NCI-H187 (cell line): ENCODE measurements around the gene HHAT.

Experiments used
- DNase-seq, 2 experiments: peaks; one replicate each; lab custom pipeline; 2025; lab: John Stamatoyannopoulos, UW

The HHAT gene

DNA sequence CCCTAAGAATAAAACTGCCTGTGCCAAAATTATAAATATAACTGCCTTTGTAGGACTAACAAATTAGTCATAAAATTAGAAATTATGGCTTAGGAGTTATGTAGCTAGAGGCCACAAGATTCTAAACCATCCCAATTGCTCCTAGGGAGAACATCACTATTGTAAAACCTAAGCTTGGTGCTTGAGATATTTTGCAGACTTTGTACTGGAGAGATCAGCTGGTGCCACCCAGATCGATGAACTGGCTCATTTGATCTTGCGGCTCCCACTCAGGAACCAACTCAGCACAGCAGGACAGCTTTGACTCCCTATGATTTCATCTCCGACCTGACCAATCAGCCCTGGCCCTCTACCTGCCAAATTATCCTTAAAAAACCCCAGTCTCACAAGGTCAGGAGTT, 30.6 kb downstream of the HHAT start:
- DNase-seq, result no peak

DNA sequence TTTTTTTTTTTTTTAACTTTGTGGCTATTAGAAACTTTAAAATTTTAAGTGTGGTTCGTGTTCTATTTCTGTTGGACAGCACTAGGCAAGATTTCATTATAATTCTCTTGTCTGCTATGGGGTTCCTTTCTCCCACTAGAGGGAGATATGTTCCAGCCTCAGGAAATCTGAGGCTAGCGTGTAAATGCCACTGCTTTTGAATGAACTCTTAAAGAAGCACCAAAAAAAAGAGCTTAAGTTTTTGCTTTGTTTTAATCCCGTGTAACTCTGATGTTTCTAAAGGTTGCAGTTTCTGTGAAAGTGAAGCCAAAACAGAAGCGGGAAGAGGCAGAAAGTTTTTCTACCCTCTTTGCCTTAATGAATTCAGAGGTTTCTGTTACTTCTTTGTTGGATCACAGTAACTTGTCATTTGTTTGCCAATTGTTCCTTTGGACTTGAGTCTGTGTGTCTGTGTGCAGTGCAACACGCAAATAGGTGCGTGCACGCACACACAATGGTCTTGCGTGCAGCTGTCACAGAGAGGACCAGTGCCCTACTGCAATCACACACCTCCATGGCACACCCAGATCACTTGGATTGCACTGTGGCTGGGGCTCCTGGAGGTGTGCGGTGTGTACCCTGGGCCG, 32.3 kb downstream of the HHAT start:
- no peak for DNase-seq

DNA sequence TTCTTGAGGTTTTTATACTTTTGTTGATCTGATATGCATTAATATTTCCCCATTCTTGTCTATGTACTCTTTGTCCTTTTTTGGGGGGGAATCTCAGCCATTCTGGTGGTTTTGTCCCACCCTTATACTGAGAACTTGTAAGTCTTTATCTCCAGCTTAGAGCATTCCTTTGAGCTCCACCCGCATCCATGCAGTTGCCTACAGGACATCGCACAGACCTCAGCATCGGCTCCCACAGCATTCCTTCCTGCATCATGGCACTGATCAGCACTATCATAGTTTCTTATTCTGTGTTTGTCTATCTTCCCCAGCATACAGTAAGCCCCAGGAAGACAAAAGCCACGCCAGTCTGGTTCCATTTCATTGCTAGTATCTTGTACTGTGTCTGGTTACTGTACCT, 33.0 kb downstream of the HHAT start:
- no peak for DNase-seq

DNA sequence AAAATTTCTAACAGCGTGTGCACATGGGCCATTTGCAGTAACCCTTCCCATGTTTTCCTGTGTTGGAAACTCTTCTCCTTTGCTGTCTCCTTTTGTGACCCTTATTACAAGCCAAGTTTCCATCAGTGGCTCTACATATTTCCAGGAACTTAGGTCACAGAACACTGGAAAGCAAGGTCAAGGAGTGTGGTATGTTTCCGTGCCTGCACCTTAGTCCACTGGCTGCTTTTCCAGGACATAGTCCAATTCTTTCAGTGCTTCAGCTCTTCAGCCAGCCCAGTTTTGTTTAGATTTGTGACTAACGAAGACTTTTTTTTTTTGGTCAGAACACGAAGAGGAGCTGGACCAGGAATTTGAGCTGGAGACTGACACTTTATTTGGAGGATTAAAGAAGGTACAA, 33.8 kb downstream of the HHAT start:
- no peak for DNase-seq

DNA sequence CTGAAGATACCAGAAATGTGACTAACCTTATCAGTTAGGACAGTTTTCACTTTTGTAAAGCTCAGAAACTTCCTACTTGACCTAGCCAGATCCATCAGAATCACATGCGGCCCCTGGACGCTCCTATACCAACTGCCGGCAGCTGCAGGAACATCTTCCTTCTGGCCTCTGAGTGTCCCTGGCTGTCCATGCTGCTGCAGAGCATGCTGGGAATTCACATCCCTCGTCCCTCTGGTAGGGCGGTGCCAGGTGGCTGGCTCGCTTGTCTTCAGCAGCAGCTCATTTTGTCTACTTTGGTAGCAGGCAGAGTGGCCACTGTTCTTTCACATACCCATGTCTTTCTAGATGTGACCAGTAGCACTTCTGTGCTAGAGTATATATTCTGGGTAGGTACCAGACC, 34.4 kb downstream of the HHAT start:
- no peak for DNase-seq

DNA sequence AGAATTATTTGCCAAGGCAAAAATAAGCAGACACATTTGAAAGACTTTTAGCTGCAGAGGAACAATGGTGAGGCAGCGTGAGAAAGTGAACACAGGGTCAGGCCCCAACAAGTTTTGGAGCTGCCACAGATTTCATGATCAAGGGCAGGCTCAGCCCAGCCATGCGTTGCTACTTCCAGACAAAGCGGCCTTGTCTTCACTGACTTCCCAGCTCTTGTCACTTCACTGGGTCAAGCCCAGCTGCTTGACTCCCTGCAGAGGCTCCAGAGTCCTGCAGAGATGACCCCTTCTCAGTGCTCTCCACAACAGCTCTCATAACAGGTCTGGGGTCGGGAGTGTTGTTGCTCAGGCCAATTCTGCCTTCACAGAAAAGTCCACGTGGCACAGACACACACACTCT, 35.8 kb downstream of the HHAT start:
- DNase-seq, result no peak

DNA sequence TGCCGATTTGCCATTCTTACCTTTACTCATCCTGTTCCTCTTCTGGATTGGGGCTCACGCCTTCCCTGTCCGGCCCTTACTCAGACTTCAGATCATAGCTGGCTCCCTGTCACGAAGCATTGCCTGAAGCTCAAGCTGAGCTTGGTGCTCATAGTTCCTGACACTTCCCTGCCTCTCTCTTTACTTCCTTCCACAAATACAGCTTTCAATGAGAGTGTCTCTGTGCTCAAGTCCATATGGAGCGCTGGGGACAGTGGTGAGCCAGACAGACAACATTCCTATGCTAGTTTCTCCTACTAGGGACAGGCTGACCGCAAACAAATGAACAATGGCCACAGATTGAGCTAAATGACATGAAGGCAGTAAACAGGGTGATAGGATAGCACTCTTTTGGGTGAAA, 38.1 kb downstream of the HHAT start:
- no peak for DNase-seq

DNA sequence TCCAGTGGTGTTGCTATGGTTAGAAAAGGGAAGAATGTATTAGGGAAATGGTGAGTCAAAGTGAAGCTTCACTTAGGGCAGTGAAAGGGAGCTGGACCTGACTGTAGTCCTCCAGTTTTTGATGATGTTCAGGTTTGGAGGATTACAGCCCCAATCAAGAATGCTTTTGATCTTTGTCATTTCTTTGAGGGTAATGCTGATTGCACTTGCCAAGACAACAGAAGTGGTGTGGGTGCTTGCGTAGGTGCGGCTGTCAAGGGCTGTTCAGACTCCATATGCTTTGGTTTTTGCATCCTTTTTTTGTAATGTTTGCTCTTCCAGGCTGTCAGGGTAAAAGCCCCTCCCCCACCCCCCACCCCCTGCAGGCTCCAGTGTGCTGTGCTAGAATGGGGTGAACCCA, 38.9 kb downstream of the HHAT start:
- DNase-seq, result no peak

DNA sequence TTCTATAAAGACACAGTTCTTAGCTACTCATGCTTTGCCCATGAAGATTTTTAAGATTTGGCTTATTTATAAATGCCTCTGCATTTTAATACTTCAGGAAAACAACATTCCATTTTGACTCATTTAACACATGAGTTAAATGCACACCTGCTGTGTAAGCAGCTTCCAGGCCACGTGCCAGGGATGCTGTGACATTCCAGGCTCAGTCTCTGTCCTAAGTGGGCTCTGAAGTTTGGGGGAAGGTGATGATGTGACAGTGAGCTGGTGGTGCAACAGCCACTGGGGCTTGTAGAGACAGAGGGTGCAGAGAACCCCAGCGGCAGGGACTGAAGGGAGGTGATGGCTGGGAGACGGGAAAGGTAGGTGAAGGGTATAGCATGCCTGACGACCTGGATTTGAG, 40.7 kb downstream of the HHAT start:
- DNase-seq, result no peak

DNA sequence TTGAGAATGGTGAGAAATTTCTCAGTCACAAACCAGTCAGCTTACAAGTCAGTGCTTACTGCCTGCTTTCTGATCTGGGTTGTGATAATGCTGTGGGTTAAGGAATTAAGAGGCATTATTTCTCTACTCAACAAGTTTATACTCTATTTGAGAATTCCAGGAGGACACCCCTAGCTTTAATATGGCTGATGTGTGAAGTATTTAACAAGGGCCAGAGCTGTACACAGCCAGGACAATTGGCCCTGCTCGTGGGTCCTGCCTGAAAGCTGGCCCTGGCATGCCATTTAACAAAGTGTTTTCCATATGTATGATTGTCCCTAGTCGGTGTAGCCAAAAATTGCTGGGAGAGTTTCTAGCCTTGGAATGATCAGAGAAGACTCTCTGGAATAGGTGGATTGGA, 43.2 kb downstream of the HHAT start:
- DNase-seq, result no peak

DNA sequence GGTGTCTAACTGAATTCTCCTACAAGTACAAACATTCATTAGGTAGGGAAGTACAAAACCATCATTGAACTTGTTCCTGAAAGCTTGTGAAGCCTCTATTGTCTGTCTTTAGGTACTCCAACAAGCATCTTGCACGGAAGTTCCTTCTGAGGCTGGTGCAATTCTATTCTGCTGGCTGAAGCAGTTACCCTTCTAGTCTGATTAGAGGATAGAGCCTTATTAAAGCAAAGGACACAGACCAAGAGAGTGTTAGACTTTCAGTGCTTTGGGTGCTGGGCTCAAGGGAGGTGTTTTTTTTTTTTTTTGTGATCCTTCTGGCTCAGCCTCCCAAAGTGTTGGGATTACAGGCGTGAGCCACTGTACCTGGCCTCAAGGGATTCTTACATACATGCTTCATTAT, 43.8 kb downstream of the HHAT start:
- DNase-seq, result no peak

DNA sequence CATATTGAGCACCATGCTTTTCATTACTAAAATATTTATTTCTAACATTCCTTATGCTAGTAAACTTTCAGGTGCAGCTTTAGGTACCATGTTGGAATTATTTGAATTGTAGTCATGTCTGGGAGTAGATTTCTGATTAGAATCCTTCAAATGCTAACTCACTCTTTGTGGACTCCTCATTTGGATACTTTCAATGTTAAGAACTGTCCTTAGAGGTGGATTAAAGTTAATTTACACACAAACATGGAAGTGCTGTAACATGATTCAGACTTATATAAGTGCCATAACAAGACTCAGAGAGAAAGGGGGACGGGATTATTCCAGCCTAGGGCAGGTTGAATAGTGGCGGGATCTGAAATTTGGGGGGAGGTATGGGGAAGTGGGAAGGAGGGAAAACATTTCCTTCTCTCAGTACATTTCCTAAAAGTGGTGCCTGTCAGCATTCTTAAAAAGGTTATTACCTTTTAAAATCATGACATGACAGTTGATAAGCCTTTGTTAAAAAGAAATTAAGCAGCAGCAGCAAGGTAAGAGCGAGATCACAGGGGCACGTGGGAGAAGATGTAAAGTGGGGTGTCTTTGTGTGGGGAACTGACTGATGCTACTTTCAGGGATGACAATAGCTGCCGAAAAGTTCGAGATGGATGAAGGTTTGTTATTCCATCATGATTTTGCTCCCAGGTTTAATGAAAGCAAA, 44.4 kb downstream of the HHAT start:
- no peak for DNase-seq

DNA sequence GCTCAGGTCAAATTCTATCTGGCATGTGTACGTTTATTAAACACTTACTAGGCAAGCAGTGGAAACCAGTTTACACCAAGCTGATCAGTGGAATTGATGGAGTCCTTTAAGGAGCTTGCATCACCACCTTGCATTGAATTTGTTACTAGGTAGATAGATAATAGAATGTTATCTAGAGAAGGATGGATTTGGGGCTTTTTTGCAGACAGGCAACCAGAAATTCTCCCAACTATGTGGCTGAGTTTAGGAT, 44.9 kb downstream of the HHAT start:
- DNase-seq, result no peak

DNA sequence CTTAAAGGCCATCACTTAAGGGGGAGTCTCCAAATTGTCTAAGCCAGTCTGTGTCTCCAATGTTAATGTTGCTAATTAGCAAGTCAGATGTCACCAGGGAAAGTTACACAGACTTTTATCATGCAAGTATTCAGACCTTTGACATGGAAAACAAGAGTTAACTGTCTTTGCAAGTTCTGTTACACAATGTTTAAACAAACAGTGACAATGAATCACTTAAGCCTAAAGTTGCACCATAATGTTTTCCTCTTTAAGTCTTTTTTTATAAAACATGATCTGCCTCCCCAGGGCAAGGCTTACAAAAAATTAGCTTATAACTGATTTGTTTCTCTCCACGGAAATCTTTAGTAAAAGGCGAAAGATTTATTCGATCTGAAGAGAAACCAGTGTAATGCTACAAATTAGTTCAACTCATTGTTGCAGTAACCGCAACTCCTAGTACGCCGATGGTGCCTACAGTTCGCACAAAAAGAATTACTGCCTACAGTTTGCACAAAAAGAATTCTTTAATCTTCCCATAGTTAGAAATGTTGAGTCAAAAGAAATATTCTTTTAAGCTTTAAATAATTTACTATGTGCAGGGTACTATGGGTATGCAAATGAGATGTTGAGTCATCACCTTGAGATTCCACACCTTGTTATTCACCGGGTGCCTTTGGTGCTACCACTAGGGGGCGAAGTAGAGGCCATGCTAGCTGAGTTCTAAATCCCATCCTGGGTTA, 45.3 kb downstream of the HHAT start:
- no peak for DNase-seq

DNA sequence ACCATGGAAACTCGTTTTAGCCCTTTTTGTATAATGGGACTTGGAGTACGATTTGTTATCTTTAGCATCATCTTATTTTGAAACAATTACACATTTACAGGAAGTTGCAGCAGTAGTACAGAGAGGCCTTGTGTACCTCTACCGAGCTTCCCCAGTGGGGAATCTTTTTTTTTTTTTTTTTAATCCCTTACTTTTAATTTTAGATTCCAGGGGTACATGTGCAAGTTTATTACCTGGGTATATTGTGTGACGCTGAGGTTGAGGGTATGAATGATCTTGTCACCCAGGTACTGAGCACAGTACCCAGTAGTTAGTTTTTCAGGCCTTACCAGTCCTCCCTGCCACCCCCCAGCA, 45.9 kb downstream of the HHAT start:
- no peak for DNase-seq

DNA sequence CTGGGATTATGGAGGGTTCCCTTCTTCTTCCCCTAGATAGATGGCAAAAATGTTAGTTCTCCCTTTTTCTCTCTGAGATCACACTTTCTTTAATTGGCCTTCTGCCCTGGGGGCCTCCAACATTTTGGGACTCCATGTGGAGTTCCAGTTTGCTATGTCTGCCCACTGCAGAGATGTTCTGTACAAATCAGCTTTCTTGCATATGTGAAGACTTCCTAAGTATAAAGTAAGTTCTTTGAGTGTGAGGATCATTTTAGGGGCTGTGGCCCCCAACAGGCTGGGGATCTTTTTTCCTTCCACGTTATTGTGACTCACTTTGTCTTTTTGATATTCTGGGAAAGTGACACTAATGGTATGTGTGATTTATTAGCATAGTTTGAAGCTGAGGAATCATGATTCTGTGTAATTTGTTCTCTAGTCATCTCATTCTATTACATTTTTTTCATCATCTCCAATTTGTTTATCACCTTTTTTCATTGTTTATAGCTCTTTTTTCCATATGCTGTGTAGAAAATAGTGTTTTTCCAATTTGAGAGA, 48.2 kb downstream of the HHAT start:
- DNase-seq, result no peak

DNA sequence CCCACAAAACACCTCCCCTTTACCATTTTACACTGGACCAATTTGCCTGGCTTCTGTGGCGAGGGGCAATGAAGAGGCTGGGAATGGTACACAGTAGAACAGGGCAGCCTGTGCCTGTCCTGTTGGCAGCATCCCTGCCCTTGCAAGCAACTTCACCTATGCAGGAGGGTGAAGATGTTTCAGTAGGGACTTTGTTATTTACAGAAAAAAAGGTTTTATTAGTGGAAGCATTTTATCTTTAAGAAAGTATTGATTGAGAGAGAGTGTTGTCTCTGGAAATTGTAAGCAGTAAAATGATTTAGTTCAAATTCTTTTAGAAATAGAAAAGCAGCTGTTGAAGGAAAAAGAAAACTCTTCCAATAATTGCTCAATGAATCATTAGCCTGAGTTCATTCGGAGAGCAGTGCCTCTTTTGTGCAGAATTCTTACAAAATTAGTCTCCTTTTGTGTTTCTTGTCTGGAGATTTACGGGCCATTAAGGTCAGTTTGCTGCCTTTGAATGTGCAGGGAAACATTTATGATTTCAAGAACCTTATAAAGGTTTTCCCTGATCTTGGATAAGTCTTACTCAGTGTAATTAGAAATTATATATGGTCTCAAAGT, 49.1 kb downstream of the HHAT start:
- DNase-seq, result no peak

DNA sequence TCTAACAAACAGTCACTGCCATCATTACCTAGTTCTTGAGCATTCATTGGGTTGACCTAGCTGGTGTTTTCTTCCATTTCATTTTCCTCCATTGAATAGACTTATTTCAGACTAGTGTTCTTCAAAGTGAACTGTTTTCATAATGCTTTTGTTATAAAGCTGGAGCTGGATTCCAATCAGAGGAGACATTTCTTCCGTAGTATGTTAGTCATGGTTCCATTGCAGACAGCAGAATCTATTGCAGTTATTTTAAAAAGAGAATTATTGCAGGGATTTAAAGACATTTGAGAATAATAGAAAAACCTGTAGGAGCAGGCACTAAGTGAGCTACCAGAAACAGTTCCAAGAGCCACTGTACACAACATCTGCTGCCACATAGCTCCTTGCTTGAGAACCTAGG, 50.0 kb downstream of the HHAT start:
- DNase-seq, result no peak

DNA sequence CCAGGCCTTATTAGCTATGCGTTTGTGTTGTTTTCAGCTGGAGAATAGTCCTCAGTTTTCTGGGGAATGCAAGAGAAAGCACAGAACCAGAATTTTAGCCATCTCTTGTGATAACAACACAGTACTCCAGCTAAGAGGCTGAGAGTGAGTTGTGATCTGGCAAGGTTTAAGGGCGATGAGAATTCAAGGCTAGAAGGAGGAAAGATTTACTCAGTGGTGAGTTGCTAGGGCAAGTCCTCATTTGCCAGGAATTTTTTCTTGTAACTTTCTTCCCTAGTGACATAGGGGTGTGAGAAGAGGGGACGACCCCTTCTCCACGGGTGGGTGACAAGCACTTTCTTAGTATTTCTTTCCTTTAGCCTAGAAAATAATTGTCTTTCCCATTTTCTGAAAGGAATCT, 53.2 kb downstream of the HHAT start:
- no peak for DNase-seq

DNA sequence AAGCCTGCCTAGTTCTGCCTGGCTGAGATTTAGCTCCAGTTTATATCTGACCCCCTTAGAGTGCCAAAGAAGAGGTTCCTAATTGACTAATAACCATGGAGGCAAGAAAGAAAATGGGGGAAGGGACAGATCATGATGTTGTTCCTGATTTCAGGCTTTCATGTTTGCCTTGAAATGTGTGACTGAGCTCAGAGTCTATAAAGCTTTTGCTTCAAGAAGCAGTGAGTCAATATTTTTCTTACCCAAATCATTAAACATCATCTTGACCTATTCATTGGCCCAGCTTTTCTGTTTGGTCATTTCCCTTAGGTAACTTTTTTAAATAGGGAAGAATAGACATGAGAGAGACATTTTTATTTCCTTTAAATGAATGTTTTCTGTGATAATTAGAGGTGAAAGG, 55.9 kb downstream of the HHAT start:
- DNase-seq, result no peak

DNA sequence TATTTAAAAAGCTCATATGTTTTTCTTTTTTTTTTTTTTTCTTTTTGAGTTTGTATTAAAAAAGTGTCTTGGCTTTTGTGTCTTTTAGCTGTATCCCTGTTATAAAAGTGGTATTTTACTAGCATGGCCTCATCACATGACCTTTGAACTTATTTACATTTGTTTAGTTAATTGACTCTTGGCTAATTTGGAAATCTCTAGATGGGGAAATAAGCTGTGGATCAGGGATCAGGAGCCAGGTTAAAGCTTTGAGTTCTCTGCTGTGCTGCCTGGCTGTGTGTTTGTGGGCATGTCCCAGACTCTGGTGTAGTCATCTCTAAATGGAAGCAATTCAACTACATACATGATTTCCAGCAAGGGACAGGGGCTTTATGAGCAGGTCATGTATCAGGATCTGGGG, 56.5 kb downstream of the HHAT start:
- DNase-seq, result no peak

DNA sequence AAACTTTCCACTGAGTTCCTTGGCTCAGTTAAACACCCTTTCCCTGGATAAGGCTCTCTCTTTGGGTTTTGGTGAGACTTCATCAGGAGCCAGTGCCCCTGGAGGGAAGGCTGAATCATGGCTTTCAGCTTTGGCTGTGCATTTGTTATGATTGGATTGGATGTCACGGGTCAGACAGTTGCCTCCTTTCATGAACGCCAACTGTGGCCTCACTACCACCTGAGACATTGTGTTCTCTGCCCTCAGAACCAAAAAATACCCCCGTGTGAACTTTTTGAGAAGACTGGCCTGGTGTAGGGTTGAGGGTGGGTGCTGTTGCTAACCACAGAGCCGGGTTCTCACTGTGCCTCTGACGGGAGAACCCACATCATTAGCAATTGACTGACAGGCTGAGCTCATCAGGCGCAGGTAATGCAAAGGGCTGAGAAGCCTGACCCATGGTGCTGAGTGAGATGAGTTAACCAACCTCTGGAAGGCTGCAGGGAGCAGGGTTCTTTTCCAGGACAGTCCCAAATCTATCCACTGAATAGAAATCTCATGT, 65.6 kb downstream of the HHAT start:
- no peak for DNase-seq

DNA sequence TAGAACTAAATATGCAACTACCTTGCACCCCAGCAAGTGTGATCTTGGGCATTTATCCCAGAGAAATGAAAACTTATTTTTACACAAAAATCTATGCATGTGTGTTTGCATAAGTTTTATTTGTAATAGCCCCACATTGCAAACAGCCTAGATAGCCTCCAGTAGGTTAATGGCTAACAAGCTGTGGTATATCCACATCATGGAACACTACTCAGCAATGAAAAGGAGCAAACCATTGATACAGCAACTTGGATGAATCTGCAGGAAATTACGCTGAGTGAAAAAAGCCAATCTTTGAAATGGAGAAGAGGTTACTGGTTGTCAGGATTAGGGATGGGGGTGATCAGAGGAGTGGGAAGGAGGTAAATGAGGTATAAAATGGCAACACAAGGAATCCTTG, 67.8 kb downstream of the HHAT start:
- DNase-seq, result no peak
